NCI-H2171 (cell line): Measurements from ENCODE around the gene MARK4.
"Not testable (repeated sequence)": the region's sequence is repeated elsewhere in the genome, so short reads cannot be mapped to it uniquely, and the experiment has no call there.

Experiments
- DNase-seq: peaks from one replicate; lab custom pipeline; 2025; lab: John Stamatoyannopoulos, UW

MARK4 gene

GRCh38 chr19:45244133-45244794 is 6.8 kb upstream of the MARK4 start:
- DNase-seq: no peak

GRCh38 chr19:45245334-45245787 is 5.7 kb upstream of the MARK4 start, which contains the start of gene EXOC3L2:
Gene EXOC3L2 (minus strand): TSS chr19:45245407. CDS start chr19:45239045, 6,362 bp downstream.
- no peak for DNase-seq

GRCh38 chr19:45245826-45246225 is 5.2 kb upstream of the MARK4 start:
- no peak for DNase-seq

- no peak for DNase-seq
Measured at GRCh38 chr19:45247136-45247535, 3.9 kb upstream of the MARK4 start.

GRCh38 chr19:45249261-45250033 is 1.6 kb upstream of the MARK4 start:
- no peak for DNase-seq

GRCh38 chr19:45250216-45250831 is 747 bp upstream of the MARK4 start:
- DNase-seq: no peak

- DNase-seq: no peak
Measured at GRCh38 chr19:45251452-45252354, 632 bp downstream of the MARK4 start.

- DNase-seq: no peak
Measured at GRCh38 chr19:45253396-45254027, 2.4 kb downstream of the MARK4 start.

GRCh38 chr19:45254044-45254531 is 3.0 kb downstream of the MARK4 start:
- peak; percentile 75 for DNase-seq

- no peak for DNase-seq
Measured at GRCh38 chr19:45255611-45256157, 4.6 kb downstream of the MARK4 start.

- DNase-seq: no peak
Measured at GRCh38 chr19:45256836-45257235, 5.8 kb downstream of the MARK4 start.

- DNase-seq: no peak
Measured at GRCh38 chr19:45258862-45259261, 7.8 kb downstream of the MARK4 start.

GRCh38 chr19:45262570-45262969 is 11.5 kb downstream of the MARK4 start:
- no peak for DNase-seq

GRCh38 chr19:45263013-45263412 is 11.9 kb downstream of the MARK4 start:
- no peak for DNase-seq

GRCh38 chr19:45264781-45265317 is 13.8 kb downstream of the MARK4 start:
- DNase-seq: no peak

- DNase-seq: no peak
Measured at GRCh38 chr19:45265375-45265774, 14.3 kb downstream of the MARK4 start.

- DNase-seq: no peak
Measured at GRCh38 chr19:45267296-45267695, 16.2 kb downstream of the MARK4 start.

- not testable (repeated sequence) for DNase-seq
Measured at GRCh38 chr19:45269939-45270338, 18.9 kb downstream of the MARK4 start.

GRCh38 chr19:45271098-45271734 is 20.1 kb downstream of the MARK4 start:
- DNase-seq: no peak

GRCh38 chr19:45271735-45272108 is 20.7 kb downstream of the MARK4 start:
- DNase-seq: no peak
